ENCODE measurements around the gene NKX2-4.

GRCh38 chr20:21435576-21435975 lies 38.2 kb upstream of the NKX2-4 start:
- no peak for TF ChIP-seq POLR2A (IDR thresholded peaks at IDR 0.05)
- no peak for TF ChIP-seq CTCF (IDR thresholded peaks at IDR 0.05)
